ENCODE data around the gene HMGCR.

DNA sequence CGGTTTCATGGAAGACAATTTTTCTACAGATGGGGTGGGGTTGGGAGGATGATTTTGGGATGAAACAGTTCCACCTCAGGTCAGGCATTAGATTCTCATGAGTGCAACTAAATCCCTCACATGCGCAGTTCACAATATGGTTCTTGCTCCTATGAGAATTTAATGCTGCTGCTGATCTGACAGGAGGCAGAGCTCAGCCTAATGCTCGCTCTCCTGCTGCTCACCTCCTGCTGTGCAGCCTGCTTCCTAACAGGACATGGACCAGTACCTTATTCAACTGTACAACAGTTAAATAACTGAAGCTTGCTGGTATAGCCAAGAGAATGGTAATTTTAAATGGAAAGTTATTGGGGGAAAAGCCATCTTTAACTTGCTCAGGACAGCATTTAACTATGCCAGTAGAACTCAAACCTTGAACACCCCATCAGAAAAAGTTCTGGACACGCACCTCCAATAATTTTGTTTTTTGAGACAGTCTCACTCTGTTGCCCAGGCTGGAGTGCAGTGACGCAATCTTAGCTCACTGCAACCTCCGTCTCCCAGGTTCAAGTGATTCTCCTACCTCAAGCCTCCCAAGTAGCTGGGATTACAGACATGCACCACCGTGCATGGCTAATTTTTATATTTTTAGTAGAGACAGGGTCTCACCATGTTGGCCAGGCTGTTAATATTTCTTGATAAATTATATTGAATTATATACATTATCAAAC is 27.7 kb downstream of the HMGCR start:
- TF ChIP-seq EP300 (IDR thresholded peaks at IDR 0.05) = no peak
- TF ChIP-seq POLR2A (IDR thresholded peaks at IDR 0.05) = no peak
- no peak for TF ChIP-seq CTCF (IDR thresholded peaks at IDR 0.05)

All from ovary (tissue), 3 donors.